Spleen (tissue), 7 donors: ENCODE data around the gene RYR2.

Experiments used
- CTCF ChIP-seq, 11 experiments: fragments of 200-600 bp in 7 of 11; fragments of 450-650 bp in 4 of 11; sonication (generic) in 4 of 11; IDR thresholded peaks in 8 of 11; conservative IDR thresholded peaks in 3 of 11; 1 replicate in 7 of 11; 2 replicates in 4 of 11; pipeline versions ENCODE4 v1.4.0 to v1.8.0; 2016 to 2021; ENCODE audit warnings: antibody characterized with exemption in 11 of 11, inconsistent platforms in 4 of 11, mild to moderate bottlenecking in 1 of 11
- POLR2A ChIP-seq, 3 donors: fragments of 450-650 bp; IDR thresholded peaks; one replicate each; pipeline ENCODE4 v1.5.1; 2017; ENCODE audit warnings: antibody characterized with exemption in 3 of 3, mild to moderate bottlenecking in 1 of 3
- POLR2AphosphoS5 ChIP-seq, 3 donors: sonication (generic); formaldehyde crosslinking; IDR thresholded peaks; one replicate each; pipeline ENCODE4 v1.5.1; 2017; ENCODE audit warnings: antibody characterized with exemption in 3 of 3
- donor health status: DM: no; HTN: no; CAD: no; lungs with moderate emphysema.
- donor health status: DM: no; HTN: no; CAD: no.
- donor health status: DM: no; HTN: no; CAD: no.

GRCh38 chr1:237235091-237235490 is 193.1 kb downstream of the RYR2 start:
- TF ChIP-seq POLR2AphosphoS5 (IDR thresholded peaks at IDR 0.05) (no peak), POLR2A (IDR thresholded peaks at IDR 0.05) (no peak), CTCF (IDR thresholded peaks at IDR 0.05 in 8 of 11, conservative IDR thresholded peaks at IDR 0.05 in 3 of 11) (no peak)
